ENCODE measurements around the gene AKR1C3.

GRCh38 chr10:5088703-5089261, 5.4 kb upstream of the AKR1C3 start:
- no peak for TF ChIP-seq POLR2A (IDR thresholded peaks at IDR 0.05)
- no peak for TF ChIP-seq CTCF (IDR thresholded peaks at IDR 0.05)
